NCI-H1092 treated with DMSO at 0.1 percent for 48 hours (cell line): Measurements from ENCODE around the gene CYTL1.
"Not testable (repeated sequence)": the region's sequence is repeated elsewhere in the genome, so short reads cannot be mapped to it uniquely, and the experiment has no call there.

Source experiments
- DNase-seq: peaks from one replicate; lab custom pipeline; 2025; lab: John Stamatoyannopoulos, UW

The CYTL1 gene, protein sequence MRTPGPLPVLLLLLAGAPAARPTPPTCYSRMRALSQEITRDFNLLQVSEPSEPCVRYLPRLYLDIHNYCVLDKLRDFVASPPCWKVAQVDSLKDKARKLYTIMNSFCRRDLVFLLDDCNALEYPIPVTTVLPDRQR

DNA sequence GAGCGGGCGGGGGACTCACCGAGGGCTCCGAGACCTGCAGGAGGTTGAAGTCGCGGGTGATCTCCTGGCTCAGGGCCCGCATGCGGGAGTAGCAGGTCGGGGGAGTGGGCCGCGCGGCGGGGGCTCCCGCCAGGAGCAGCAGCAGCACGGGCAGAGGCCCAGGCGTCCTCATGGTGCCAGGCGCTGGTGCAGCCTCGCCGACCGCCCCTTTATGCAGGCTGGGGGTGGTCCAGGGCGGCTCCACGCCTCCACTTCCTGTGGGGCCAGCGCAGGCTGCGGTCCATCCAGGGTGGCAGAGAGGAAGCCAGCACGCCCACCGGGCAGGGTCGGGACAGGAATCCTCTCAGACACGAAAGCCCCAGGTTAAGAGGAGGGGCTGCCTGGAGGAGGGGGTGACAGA, at the start of gene CYTL1:
CYTL1 (minus strand) TSS at position 185 of the 400 bp plus-strand sequence; CDS start at position 172, 13 bp downstream.
- peak; percentile 19 for DNase-seq

DNA sequence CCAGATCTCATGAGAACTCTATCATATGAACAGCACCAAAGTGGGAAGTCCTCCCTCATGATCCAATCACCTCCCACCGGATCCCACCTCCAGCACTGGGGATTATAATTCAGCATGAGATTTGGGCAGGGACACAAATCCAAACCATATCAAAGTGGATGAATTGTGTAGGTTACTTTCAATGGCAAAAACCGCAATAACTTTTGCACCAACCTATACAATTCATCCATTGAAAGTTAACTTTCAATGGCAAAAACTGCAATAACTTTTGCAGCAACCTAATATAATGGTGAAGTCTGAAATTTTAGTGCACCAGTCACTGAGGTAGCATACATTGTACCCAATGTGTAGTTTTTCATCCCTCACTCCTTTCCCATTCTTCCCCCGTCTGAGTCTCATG, 48.6 kb upstream of the CYTL1 start:
- DNase-seq = no peak

DNA sequence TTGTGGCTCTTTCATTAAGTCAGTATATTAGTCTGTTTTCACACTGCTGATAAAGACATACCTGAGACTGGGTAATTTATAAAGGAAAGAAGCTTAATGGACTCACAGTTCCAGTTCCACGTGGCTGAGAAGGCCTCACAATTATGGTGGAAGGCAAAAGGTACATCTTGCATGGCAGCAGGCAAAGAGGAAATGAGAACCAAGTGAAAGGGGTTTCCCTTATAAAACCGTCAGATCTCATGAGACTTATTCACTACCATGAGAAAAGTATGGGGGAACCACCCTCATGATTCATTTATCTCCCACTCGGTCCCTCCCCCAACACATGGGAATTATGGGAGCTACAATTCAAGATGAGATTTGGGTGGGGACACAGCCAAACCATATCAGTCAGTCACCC, 47.7 kb upstream of the CYTL1 start:
- not testable (repeated sequence) for DNase-seq

DNA sequence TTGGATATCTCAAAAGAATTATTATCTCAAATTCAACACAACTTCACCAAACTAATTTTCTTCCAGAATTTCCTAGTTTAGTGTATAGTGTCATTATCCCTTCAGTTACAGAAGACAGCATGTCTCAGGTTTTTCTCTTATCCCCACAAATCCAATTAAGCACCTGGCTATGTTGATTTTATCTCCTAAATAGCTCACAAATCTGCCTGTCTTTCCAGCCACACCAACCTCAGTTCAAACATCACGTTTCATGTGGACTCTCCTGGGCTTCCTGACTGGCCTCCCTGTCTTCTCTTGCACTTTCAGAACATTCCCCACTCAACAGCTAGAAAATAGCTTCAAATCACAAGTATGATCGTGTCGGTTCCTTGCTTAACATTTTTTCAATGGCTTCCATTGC, 46.8 kb upstream of the CYTL1 start:
- no peak for DNase-seq

DNA sequence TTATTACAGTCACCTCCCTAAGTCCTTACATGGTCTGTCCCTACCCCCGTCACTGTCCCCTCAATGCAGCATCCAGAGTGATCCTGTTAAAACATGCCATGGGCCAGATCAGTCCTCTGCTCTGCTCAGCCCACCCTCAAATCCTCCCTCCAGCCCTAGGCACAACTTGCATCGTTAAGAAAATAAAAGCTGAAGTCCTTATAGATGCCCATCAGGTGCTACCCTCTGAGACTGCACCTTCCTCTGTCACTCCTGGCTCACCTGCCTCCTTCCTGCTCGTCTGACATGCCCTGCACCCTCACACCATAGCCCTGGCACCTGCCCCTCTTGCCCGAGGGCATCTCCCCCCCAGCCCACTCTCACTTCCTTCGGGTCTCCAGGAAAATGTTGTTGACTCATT, 36.2 kb upstream of the CYTL1 start:
- DNase-seq = no peak

DNA sequence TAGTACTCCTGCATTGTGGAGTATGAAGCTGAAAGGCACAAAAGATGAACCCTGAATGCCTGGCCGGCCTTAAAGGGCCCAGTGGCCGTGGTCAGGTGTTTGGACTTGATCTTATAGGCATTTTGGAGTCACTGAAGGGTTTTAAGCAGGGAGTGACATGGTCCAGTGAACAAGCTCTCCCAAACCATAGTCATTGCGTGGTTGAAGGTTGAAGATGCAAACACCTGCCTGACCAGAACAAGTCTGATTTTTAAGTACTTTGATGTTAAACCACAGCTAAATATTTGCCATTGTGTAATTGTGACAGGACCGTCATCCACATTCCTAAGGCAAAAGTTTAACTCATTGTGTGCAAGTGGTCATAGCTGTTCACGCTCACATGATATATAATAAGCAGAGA, 35.3 kb upstream of the CYTL1 start:
- no peak for DNase-seq

DNA sequence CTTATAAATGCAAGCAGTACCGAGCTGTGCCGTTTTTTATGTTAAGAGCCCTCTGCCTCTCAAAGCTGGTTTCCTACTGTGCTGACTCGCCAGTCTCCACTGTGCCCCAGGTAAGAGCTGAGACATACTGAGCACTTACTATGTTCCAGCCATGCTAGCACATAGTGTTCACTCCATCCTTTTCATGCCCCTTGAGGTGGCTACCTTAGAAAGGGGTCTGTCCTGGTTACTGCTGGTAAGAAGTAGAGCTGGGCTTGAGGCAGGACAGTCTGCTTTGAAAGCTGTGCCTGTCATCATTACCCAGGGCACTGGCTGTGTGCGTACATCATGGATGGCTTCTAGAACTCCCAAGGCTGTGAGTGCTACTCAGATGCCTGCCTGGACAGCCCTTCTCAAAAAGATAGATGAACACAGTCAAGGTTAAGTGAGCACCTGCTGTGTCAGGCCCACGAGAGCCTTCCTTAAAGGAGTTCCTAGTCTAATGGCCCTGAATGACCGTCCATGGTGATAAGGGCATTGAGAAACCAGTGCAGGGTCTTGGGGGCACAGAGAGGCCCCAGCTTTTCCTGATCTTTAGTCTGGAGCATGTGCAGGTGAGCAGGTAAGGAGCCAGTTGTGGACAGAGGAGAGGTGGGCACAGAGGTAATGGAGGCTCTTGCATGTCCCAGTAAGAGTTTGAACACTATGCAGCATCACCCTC, 33.6 kb upstream of the CYTL1 start:
- DNase-seq = no peak

DNA sequence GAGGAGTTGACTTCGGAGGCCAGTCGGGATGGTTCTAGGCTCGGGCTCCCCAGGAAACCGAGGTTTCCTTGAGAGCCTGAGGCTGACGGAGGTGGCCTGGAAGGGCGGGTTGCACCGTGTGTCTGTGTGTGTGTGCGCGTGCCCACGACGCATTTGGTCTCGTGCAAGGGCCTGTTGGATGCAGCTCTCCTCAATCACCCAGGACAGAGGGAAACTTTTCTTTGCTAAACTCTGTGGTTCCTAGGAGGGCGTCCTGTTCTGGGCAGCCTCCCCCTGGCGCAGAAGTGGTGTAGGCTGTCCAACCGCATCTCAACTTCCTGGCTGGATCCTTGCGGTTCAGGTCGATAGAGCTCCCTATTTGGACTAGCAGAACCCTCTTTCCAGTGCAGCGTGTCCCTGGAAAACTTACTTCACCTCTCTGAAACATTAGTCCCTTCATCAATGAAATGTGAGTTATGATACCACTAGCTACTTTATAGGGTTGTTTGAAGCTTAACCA, 33.0 kb upstream of the CYTL1 start:
- DNase-seq = no peak

DNA sequence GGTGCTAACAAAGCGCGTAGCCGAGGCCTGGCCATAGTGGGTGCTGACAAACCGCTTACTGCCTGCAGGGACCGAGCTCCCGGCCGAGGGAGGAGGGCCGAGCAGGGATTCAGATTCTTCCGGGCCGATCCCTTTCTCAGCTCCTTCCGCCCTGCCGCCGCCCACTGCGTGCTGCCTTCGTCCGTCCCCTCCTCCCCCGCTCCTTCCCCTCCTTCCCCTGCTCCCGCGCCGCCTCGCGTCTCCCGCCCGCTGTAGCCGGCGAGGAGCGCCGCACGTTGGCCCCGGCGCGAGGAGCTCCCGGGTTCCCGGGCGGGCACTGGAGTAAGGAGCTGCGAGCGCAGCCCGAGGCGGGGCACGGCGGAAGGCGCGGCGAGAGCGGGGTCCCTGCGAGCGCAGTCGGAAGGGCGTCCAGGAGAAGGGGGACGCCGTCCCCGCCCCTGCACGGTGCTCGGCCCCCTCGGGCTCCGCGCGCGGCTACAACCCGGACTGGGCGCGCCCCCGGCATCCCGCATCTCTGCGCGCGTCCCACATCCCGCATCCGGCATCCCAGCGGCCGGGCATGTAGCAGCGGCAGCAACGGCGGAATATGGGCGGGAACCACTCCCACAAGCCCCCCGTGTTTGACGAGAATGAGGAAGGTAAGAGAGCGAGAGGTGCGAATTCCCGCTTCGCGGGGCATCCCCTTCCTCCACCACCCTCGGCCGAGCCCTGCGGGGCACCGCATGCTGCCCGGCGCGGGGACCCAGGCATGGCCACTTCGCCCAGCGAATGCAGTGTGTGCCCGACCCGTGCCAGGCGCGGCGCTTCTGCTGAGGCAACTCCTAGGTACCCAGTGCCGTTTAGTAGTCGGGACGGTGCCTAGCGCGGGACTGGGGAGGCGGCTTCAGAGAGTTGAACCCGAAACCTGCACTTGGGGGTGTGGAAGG, 32.3 kb upstream of the CYTL1 start, which contains the start of gene STK32B:
STK32B (plus strand) TSS at position 203 of the 926 bp plus-strand sequence.
- peak; percentile 56 for DNase-seq

DNA sequence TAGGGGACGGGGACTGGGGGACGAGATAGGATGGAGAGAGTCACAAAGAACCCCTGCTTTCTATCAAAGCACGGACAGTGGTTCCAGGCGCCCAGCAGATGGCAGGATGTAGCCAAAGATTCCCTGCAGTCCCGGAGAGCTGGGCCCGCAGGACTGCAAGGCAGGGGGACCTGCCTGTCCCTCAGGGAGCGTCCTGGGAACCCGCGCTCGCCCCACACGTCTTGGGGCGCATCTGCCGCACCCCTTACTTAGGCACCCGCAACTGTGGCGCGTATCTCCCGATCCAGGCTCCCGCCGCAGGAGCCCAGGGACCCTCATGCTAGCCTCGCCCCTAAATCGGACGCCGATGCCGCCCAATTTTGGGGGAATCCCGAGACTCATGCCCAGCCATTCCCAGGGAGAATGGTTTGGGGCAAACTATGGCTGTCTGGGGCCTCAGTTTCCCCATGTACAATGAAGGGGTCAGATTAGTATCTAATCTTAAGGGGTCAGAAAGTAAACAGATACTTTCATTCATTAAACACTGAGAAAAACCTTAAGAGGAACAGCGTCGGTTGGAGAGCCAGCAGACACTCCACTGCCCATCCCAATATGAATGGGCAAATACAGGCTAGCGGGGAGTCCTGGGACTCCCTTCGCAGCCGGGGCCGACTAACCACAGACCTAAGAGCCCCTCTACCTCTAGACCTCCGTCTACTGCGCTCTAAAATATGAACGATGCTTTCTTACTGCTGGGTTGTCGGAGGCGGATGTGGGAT, 31.4 kb upstream of the CYTL1 start:
- DNase-seq = peak; percentile 67

DNA sequence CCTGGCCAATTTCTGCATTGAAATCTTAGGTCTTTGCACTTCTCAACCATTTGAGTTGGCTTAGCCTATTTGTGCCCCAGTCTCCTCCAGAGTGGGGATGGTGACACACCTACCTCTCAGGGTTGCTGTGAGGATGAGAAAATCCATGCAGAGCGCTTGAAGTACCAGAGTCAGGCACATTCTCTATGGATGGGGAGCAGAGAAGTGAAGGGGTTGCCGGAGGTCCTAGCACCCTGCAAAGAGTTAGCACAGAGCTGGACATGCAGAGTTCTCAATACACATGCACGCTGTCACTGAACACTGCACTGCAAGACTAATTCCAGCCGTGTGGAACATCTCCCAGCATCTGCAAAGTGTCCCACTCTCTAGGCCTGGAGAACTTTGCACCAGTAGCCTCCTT, 29.5 kb upstream of the CYTL1 start:
- DNase-seq = no peak

DNA sequence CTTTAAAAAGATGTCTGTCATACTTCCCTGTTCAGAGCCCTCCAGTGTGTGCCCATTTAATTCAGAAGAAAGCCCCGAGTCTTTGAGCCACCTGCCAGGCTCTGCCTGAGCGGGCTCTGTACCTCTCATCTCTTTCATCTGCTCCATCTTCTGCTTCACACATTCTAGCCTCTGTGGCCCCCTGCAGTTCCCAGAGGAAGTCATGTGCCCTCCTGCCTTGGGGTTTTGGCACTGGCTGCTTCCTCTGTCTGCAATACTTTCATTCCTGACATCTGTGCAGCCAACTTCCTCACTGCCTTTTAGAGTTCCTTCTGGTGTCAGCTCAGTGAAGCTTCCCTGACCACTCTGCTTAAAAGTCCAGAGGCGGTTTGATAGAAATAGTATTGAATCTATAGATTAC, 25.8 kb upstream of the CYTL1 start:
- no peak for DNase-seq

DNA sequence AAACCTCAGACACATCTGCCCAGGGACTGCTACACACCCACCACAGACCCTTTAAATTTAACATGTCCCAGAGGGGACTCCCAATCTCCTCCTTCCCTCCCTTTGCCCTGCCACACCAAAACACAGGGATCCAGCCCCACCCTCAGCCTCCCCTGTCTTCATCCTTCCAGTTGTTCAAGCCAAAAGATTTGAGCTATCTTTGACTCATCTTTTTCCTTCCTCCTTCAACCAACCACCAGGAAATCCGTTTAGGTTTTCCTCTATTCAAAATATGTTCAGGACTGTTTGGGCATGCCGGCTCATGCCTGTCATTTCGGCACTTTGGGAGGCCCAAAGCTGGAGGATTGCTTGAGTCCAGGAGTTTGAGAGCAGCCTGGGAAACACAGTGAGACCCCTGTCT, 25.1 kb upstream of the CYTL1 start:
- no peak for DNase-seq

DNA sequence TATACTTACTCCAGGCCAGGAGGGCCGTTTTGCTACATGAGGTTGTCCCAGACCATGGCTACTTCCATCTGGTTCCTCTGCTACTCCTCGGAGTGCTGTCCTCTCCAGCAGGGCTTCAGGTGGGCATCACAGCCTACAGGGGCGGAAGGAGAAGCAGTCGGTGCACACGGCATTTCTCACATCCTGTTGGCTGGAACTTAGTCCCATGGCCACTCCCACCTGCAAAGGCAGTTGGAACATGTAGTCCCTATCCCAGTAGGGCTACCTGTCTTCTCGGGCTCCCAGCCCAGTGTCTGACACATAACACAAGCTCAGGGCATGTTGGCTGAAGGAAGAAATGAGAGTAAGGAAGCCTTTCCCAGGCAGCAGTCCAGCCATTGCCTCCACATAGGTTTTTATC, 24.3 kb upstream of the CYTL1 start:
- DNase-seq = no peak

DNA sequence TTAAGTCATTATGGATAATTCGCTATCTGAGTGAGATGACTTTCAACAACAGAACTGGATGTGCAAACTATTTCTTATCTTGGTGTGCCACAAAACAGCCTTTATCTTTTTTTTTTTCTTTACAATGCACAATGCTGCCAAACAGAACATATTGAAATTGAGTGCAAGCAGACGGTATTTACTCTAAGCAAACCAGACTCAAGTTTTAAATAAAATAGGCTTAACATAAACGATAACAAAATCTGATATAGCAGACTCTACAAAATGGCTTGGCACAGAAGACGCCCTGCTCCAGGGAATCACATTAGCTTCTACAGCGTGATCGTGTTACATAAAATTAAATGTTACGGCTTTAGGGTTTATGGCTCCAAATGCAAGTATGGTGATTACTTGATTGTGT, 22.4 kb upstream of the CYTL1 start:
- DNase-seq = peak; percentile 7

DNA sequence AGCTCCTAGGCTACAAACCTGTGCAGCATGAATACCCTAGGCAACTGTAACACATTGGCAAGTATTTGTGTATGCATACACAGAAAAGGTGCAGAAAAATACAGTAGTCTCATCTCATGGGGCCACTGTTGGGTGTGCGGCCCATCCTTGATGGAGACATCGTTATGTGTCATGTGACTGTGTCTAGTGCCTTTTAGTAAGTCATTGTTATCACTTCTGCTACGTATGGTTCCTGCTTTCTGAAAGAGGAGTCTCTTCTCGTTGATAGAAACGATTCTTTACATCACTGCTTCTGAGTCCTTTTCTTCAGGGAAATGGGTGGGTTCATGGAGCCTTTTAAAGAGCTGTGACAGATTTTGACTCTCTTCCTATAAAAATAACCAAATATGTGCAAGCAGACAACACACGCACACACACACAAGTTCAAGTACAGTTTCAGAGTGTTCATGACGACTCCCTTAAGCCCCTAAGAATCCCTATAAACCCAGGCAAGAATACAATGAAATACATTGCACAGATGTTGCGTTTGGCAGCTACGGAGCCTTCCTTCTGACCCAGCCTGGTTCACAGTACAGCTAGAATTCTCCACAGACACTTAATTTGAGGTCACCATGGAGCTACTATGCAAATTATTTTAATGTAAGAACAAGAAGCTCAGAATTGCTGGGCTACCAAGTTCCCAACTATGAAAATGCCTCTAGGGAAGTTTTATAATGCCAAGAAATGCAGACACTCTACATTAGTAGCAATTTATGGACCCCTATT, 21.8 kb upstream of the CYTL1 start:
- DNase-seq = no peak

DNA sequence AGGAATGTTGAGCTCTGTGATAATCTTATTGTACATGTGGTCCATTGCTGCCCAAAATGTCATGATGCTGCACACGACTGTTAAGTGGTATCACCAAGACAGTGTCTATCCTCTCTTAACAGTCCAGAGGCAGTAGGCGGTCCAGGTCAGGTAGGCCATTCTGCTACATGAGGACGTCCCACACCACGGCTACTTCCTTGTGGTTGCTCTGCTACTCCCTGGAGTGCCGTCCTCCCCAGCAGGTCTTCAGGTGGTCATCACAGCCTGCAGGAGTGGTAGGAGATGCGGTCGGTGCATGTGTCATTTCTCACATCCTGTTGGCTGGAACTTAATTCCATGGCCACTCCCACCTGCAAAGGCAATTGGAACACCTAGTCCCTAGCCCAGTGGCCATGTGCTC, 20.5 kb upstream of the CYTL1 start:
- DNase-seq = no peak

DNA sequence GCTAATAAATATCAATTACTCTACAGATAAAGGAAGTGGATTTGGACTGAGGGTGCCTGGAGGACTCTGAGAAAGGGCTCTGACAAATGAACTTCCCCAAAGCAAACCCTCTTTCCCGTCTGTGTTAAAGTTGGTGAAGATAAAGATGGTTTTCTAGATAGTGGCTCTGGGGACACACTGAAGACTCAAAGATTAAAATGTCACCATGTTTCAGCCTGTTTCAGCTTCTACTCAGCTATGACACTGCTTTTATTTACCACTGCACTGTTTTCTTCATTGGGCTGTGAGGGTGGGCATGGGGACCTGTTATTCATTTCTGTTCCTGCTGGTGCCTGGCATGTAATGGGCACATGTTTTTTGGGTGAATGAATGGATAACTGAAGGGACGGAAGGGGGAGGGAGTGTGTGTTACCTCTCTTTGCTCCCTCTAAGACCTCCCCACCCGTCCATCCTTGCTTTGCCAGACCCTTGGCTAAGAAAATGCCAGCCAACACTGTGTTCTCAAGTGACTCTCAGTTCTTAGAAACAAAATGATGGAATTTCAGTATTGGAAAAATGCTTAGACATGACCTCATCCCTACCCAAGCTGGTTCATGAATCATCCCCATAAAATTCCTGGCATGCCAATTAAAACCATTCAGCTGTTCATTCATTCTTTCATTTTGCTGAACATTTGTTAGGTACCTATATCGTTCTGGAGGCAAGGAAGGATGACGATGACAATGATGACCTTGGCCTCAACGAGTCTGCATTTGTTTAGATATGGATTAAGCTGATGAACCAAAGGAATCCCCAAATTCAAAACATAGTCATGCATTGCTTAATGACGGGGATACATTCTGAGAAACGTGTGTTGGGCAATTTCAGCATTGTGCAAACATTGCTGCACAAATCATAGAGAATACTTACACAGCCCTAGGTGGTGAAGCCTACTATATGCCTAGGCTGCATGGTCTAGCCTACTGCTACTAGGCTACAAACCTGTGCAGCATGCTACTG, 18.6 kb upstream of the CYTL1 start:
- DNase-seq = no peak

DNA sequence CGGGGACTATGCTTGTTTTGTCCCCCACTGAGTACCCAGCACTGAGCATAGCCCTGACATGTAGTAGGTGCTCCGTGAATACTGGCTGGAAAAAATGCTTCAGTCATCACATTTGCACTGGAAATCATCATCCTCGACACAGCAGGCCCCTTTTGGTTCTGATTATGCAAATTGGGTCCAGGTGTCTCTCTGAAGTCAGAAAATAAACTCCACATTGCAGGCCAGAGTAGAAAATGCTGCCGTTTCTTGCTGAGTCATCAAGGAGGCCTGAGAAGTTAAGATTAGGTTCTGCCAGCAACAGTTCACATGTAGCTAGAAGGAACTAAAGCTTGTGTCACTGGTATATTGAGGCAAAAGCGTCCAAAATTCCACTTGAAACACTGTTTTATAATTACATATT, 17.0 kb upstream of the CYTL1 start:
- DNase-seq = no peak

DNA sequence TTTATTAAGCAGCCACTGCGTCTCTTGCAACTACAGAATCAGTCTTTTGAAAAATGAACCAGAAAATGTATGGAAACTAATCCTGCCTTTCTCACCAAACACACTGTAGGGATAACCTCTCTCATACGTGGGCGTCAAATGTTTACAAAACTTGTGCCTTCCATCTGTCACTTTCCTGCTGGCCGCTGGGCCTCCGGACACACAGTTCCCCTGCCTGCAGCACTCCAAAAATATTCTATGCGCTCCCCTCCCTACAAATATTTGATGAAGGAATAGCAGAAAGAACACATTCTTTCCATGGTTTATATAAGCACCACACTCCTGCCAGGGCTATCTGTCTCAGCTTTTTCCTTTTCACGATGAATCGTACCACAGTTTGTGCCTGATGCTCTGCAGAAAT, 14.9 kb upstream of the CYTL1 start:
- no peak for DNase-seq
